Ishikawa (cell line): ENCODE results near the gene PHF19.

Source experiments
- CEBPB ChIP-seq: IDR thresholded peaks from 2 replicates; pipeline ENCODE4 v1.6.1; 2012
- CREB1 ChIP-seq: IDR thresholded peaks from 2 replicates; pipeline ENCODE4 v1.6.1; 2012; ENCODE audit warnings: low read depth
- EGR1 ChIP-seq: IDR thresholded peaks from 2 replicates; pipeline ENCODE4 v1.6.1; 2012
- EP300 ChIP-seq: IDR thresholded peaks from 2 replicates; pipeline ENCODE4 v1.6.1; 2012; ENCODE audit warnings: borderline replicate concordance
- FOXM1 ChIP-seq: IDR thresholded peaks from 2 replicates; pipeline ENCODE4 v1.6.1; 2012; ENCODE audit warnings: low read depth, borderline replicate concordance
- MAX ChIP-seq: IDR thresholded peaks from 2 replicates; pipeline ENCODE4 v1.6.1; 2012
- NFIC ChIP-seq: IDR thresholded peaks from 2 replicates; pipeline ENCODE4 v1.6.1; 2012
- RAD21 ChIP-seq: IDR thresholded peaks from 2 replicates; pipeline ENCODE4 v1.6.1; 2012; ENCODE audit warnings: low read depth
- TAF1 ChIP-seq: IDR thresholded peaks from 2 replicates; pipeline ENCODE4 v1.6.1; 2012; ENCODE audit warnings: low read depth, mild to moderate bottlenecking
- TCF12 ChIP-seq: IDR thresholded peaks from 2 replicates; pipeline ENCODE4 v1.6.1; 2012; ENCODE audit warnings: low read depth
- TEAD4 ChIP-seq: IDR thresholded peaks from 2 replicates; pipeline ENCODE4 v1.6.1; 2012
- YY1 ChIP-seq: IDR thresholded peaks from 2 replicates; pipeline ENCODE4 v1.6.1; 2012; ENCODE audit warnings: low read depth
- ZBTB7A ChIP-seq: IDR thresholded peaks from 2 replicates; pipeline ENCODE4 v1.6.1; 2012; ENCODE audit warnings: low read depth
- TF ChIP-seq, protein P1 (sequence below): IDR thresholded peaks from 2 replicates; pipeline ENCODE4 v1.6.1; 2012
- TF ChIP-seq, protein P2 (sequence below): IDR thresholded peaks from 2 replicates; pipeline ENCODE4 v1.6.1; 2012; ENCODE audit warnings: low read depth, mild to moderate bottlenecking

Gene PHF19

DNA sequence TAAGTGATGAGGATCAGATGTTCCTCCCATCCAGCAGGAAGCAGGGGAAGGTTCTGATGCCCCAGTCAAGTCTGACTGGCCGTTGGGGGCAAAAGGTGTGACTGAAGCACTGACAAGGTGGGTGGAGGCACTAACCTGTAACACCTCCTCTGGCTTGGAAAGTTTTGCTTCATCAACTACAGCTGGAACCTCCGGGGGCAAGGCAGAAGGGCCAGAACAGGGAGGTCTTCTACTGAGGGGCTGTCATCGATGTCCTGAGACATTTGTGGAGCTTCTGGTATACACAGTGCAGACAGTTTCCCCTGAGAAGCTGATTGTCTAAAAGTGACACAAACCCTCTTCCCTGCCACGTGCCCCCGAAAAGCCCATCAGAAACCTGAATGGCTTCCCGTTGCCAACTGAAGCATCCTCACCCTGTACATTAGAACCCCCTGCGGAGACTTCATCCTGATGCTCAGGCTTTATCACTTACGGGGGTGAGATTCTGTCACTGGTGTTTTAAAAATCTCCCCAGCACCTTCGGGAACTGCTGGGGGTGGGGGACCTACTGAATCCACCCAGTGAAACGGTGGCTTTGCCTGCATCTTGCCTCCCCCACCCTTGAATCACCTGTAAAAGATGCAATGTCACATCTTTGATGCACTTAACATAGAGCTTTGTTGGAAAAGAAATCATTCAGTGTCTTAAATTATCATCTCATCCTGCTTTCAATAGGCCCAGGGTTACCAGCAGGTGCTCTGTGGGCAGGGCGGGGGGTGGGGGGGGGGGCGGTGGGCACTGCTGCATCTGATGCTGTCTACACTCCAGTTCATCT, 25.0 kb upstream of the PHF19 start:
- TF ChIP-seq ZBTB7A (no peak), EP300 (no peak), YY1 (no peak)

DNA sequence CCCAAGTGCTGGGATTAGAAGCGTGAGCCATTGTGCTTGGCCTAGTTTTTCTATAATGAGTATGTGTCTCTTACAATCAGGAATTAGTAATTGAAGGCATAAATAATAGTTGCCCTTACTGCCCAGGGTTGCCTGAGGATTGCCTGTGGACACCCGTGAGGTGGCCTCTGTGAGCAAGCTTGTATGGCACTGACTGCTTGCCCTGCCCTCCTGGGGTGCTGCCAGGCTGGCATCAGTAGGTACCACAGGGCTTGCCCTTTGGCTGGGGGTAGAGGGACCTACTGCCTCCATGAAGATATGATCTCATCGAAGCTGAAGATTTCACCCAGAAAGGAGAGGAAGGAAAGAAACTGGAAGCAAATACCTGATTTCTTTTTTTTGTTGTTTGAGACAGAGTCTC, 23.8 kb upstream of the PHF19 start:
- no peak for TF ChIP-seq EGR1
- TF ChIP-seq CREB1: no peak
- no peak for TF ChIP-seq CEBPB
- TF ChIP-seq RAD21: no peak
- TF ChIP-seq, protein P1, sequence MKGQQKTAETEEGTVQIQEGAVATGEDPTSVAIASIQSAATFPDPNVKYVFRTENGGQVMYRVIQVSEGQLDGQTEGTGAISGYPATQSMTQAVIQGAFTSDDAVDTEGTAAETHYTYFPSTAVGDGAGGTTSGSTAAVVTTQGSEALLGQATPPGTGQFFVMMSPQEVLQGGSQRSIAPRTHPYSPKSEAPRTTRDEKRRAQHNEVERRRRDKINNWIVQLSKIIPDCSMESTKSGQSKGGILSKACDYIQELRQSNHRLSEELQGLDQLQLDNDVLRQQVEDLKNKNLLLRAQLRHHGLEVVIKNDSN: no peak
- no peak for TF ChIP-seq TEAD4
- no peak for TF ChIP-seq TAF1
- TF ChIP-seq NFIC: no peak
- TF ChIP-seq, protein P2, sequence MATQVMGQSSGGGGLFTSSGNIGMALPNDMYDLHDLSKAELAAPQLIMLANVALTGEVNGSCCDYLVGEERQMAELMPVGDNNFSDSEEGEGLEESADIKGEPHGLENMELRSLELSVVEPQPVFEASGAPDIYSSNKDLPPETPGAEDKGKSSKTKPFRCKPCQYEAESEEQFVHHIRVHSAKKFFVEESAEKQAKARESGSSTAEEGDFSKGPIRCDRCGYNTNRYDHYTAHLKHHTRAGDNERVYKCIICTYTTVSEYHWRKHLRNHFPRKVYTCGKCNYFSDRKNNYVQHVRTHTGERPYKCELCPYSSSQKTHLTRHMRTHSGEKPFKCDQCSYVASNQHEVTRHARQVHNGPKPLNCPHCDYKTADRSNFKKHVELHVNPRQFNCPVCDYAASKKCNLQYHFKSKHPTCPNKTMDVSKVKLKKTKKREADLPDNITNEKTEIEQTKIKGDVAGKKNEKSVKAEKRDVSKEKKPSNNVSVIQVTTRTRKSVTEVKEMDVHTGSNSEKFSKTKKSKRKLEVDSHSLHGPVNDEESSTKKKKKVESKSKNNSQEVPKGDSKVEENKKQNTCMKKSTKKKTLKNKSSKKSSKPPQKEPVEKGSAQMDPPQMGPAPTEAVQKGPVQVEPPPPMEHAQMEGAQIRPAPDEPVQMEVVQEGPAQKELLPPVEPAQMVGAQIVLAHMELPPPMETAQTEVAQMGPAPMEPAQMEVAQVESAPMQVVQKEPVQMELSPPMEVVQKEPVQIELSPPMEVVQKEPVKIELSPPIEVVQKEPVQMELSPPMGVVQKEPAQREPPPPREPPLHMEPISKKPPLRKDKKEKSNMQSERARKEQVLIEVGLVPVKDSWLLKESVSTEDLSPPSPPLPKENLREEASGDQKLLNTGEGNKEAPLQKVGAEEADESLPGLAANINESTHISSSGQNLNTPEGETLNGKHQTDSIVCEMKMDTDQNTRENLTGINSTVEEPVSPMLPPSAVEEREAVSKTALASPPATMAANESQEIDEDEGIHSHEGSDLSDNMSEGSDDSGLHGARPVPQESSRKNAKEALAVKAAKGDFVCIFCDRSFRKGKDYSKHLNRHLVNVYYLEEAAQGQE: no peak
- TF ChIP-seq FOXM1: no peak
- TF ChIP-seq MAX: no peak
- no peak for TF ChIP-seq TCF12
- no peak for TF ChIP-seq EP300
- no peak for TF ChIP-seq YY1
- TF ChIP-seq ZBTB7A: no peak

GRCh38 chr9:120899490-120900068, 22.6 kb upstream of the PHF19 start:
- no peak for TF ChIP-seq FOXM1
- no peak for TF ChIP-seq TEAD4
- no peak for TF ChIP-seq TCF12
- TF ChIP-seq NFIC: no peak
- no peak for TF ChIP-seq TAF1
- TF ChIP-seq YY1: no peak
- TF ChIP-seq, protein P1: no peak
- TF ChIP-seq MAX: no peak

DNA sequence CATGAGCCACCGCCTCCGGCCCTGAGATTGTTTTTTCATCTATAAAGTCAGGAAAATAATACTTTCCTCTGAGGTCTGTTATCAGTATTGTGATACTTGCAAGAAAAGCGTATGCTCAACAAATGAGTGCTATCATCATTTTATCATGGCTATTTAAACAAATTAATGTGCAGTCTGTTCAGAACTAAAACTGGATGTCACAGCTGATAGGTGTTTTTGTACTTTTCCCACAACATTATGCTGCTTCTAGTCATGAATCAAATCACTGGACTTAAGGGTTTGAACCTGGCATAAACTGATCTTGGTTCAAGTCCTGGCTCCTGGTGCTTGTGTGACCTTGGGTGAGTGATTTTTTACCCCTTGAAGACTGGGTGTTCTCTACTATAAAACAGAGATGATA, 21.4 kb upstream of the PHF19 start:
- TF ChIP-seq MAX: no peak
- TF ChIP-seq RAD21: no peak
- TF ChIP-seq EP300: no peak
- TF ChIP-seq, protein P2: no peak
- TF ChIP-seq YY1: no peak
- no peak for TF ChIP-seq TEAD4
- TF ChIP-seq CEBPB: no peak
- TF ChIP-seq FOXM1: no peak
- no peak for TF ChIP-seq TCF12
- TF ChIP-seq NFIC: no peak
- no peak for TF ChIP-seq CREB1
- no peak for TF ChIP-seq TAF1
- TF ChIP-seq, protein P1: no peak
- no peak for TF ChIP-seq ZBTB7A
- TF ChIP-seq EGR1: no peak

- TF ChIP-seq, protein P2: no peak
- no peak for TF ChIP-seq TAF1
- TF ChIP-seq TCF12: no peak
- TF ChIP-seq NFIC: no peak
- TF ChIP-seq EP300: no peak
- no peak for TF ChIP-seq ZBTB7A
- no peak for TF ChIP-seq TEAD4
- TF ChIP-seq CREB1: no peak
- TF ChIP-seq RAD21: no peak
- TF ChIP-seq YY1: no peak
Observed at GRCh38 chr9:120895951-120896350, 19.0 kb upstream of the PHF19 start.
